Sigmoid colon (tissue), 3 donors: ENCODE measurements around the gene SLC35F1.

Source experiments
- POLR2A ChIP-seq, 2 donors: fragments of 450-650 bp; IDR thresholded peaks; one replicate each; pipeline ENCODE4 v1.6.1; 2016; ENCODE audit warnings: antibody characterized with exemption in 2 of 2, mild to moderate bottlenecking in 2 of 2, moderate library complexity in 2 of 2
- TF ChIP-seq, protein P1 (sequence below), 4 experiments: fragments of 450-650 bp in 3 of 4; fragments of 200-600 bp in 1 of 4; IDR thresholded peaks; one replicate each; pipeline ENCODE4 v1.5.1; 2016 to 2019; ENCODE audit warnings: antibody characterized with exemption in 4 of 4, mild to moderate bottlenecking in 3 of 4, moderate library complexity in 2 of 4

DNA sequence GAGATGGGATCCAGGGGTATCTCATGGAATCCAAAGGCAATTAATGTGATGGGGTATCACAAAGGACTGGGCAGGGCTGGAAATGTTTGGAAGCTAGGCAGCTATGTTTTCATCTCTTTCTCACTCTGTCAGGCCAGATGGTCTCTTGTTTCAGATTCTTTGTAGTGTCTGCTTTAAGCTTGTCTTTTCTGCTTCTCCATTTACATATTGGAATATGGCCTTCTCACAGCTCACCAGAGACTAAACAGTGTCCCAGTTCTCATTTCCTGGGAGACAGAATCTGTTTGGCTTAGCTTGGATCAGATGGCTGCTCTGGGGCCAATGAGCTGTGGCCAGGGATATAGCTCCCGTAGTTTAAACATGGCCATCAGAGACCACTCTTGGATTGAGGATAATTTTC is 78.9 kb downstream of the SLC35F1 start:
- TF ChIP-seq, protein P1, sequence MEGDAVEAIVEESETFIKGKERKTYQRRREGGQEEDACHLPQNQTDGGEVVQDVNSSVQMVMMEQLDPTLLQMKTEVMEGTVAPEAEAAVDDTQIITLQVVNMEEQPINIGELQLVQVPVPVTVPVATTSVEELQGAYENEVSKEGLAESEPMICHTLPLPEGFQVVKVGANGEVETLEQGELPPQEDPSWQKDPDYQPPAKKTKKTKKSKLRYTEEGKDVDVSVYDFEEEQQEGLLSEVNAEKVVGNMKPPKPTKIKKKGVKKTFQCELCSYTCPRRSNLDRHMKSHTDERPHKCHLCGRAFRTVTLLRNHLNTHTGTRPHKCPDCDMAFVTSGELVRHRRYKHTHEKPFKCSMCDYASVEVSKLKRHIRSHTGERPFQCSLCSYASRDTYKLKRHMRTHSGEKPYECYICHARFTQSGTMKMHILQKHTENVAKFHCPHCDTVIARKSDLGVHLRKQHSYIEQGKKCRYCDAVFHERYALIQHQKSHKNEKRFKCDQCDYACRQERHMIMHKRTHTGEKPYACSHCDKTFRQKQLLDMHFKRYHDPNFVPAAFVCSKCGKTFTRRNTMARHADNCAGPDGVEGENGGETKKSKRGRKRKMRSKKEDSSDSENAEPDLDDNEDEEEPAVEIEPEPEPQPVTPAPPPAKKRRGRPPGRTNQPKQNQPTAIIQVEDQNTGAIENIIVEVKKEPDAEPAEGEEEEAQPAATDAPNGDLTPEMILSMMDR (IDR thresholded peaks at IDR 0.05), result no peak
- no peak for TF ChIP-seq POLR2A (IDR thresholded peaks at IDR 0.05)
